ENCODE results near the gene EPHB2.

EPHB2 gene

GRCh38 chr1:22818061-22818770 is 107.6 kb downstream of the EPHB2 start:
- H3K79me2 ChIP-seq (ENCODE audit: insufficient read depth, low read length): no peaks in the 10 kb centered on the region
- H3K4me1 ChIP-seq (ENCODE audit: insufficient read depth, low read length, poor library complexity, severe bottlenecking): no peaks in the 10 kb centered on the region
- H3K4me2 ChIP-seq (ENCODE audit: low read depth, low read length, poor library complexity, severe bottlenecking): no peak overlapping the region
- H3K36me3 ChIP-seq (ENCODE audit: insufficient read depth, low read length): no peaks in the 10 kb centered on the region
- no peak overlapping the region for H3K9ac ChIP-seq (ENCODE audit: low read depth, low read length, poor library complexity, severe bottlenecking)
- no peak overlapping the region for H2AFZ ChIP-seq (ENCODE audit: low read length)
- no peaks in the 10 kb centered on the region for H3K27me3 ChIP-seq (ENCODE audit: insufficient read depth, low read length, poor library complexity, severe bottlenecking)
- TF ChIP-seq CTCF (conservative IDR thresholded peaks at IDR 0.05; ENCODE audit: low read length): no peak
- TF ChIP-seq EZH2phosphoT487 (IDR thresholded peaks at IDR 0.05; ENCODE audit: borderline replicate concordance): no peak
- H4K20me1 ChIP-seq (ENCODE audit: insufficient read depth, low read length, poor library complexity, severe bottlenecking): no peaks in the 10 kb centered on the region
- H3K9me3 ChIP-seq (ENCODE audit: insufficient read depth, low read depth, low read length): no peaks in the 10 kb centered on the region
- H3F3A ChIP-seq (ENCODE audit: low read depth): no peaks in the 10 kb centered on the region
- no peaks in the 10 kb centered on the region for H3K9me2 ChIP-seq (replicated peaks; ENCODE audit: low read depth, low read length)
- H3K4me3 ChIP-seq (ENCODE audit: low read length, poor library complexity, severe bottlenecking): no peak overlapping the region

- H3K27me3 ChIP-seq (ENCODE audit: insufficient read depth, low read length, poor library complexity, severe bottlenecking): no peaks in the 10 kb centered on the region
Measured at GRCh38 chr1:22819361-22819760, 108.7 kb downstream of the EPHB2 start.

GRCh38 chr1:22821027-22821426 is 110.4 kb downstream of the EPHB2 start:
- Histone ChIP-seq H3K9ac (ENCODE audit: low read depth, low read length, poor library complexity, severe bottlenecking) (no peak overlapping the region), H3K4me3 (ENCODE audit: low read length, poor library complexity, severe bottlenecking) (no peak overlapping the region), H3K27me3 (ENCODE audit: insufficient read depth, low read length, poor library complexity, severe bottlenecking) (no peaks in the 10 kb centered on the region)

More at GRCh38 chr1:22819361-22819760, 108.7 kb downstream of the EPHB2 start:
- H3K9me3 ChIP-seq (ENCODE audit: insufficient read depth, low read depth, low read length): no peaks in the 10 kb centered on the region
- no peak for TF ChIP-seq CTCF (conservative IDR thresholded peaks at IDR 0.05; ENCODE audit: low read length)
- TF ChIP-seq EZH2phosphoT487 (IDR thresholded peaks at IDR 0.05; ENCODE audit: borderline replicate concordance): no peak
- no peaks in the 10 kb centered on the region for H4K20me1 ChIP-seq (ENCODE audit: insufficient read depth, low read length, poor library complexity, severe bottlenecking)
- H2AFZ ChIP-seq (ENCODE audit: low read length): no peak overlapping the region
- no peaks in the 10 kb centered on the region for H3K4me1 ChIP-seq (ENCODE audit: insufficient read depth, low read length, poor library complexity, severe bottlenecking)
- no peaks in the 10 kb centered on the region for H3K9me2 ChIP-seq (replicated peaks; ENCODE audit: low read depth, low read length)
- H3F3A ChIP-seq (ENCODE audit: low read depth): no peaks in the 10 kb centered on the region
- no peak overlapping the region for H3K9ac ChIP-seq (ENCODE audit: low read depth, low read length, poor library complexity, severe bottlenecking)
- no peak overlapping the region for H3K4me3 ChIP-seq (ENCODE audit: low read length, poor library complexity, severe bottlenecking)
- H3K79me2 ChIP-seq (ENCODE audit: insufficient read depth, low read length): no peaks in the 10 kb centered on the region
- no peaks in the 10 kb centered on the region for H3K36me3 ChIP-seq (ENCODE audit: insufficient read depth, low read length)
- no peak overlapping the region for H3K4me2 ChIP-seq (ENCODE audit: low read depth, low read length, poor library complexity, severe bottlenecking)

More at GRCh38 chr1:22821027-22821426, 110.4 kb downstream of the EPHB2 start:
- Histone ChIP-seq H3F3A (ENCODE audit: low read depth) (no peaks in the 10 kb centered on the region), H3K9me2 (replicated peaks; ENCODE audit: low read depth, low read length) (no peaks in the 10 kb centered on the region), H4K20me1 (ENCODE audit: insufficient read depth, low read length, poor library complexity, severe bottlenecking) (no peaks in the 10 kb centered on the region), H3K4me1 (ENCODE audit: insufficient read depth, low read length, poor library complexity, severe bottlenecking) (no peaks in the 10 kb centered on the region), H3K79me2 (ENCODE audit: insufficient read depth, low read length) (no peaks in the 10 kb centered on the region), H2AFZ (ENCODE audit: low read length) (no peak overlapping the region), H3K4me2 (ENCODE audit: low read depth, low read length, poor library complexity, severe bottlenecking) (no peak overlapping the region), H3K36me3 (ENCODE audit: insufficient read depth, low read length) (no peaks in the 10 kb centered on the region), H3K9me3 (ENCODE audit: insufficient read depth, low read depth, low read length) (no peaks in the 10 kb centered on the region)
- TF ChIP-seq CTCF (conservative IDR thresholded peaks at IDR 0.05; ENCODE audit: low read length): no peak
- TF ChIP-seq EZH2phosphoT487 (IDR thresholded peaks at IDR 0.05; ENCODE audit: borderline replicate concordance): no peak

Data from Loucy (cell line).